Stimulated activated CD4-positive, alpha-beta T cell treated with anti-CD3 and anti-CD28 coated beads, TNF-alpha, amount 100 ng/mL, for 4 hours (primary cell): Measurements from ENCODE around the gene TTC17.

Experiments
- DNase-seq, 3 experiments: peaks; one replicate each; pipeline ENCODE4 v3.0.0-alpha.2; 2020; ENCODE audit warnings: low read depth in 3 of 3

The TTC17 gene

GRCh38 chr11:43537833-43538615 lies 179.3 kb downstream of the TTC17 start:
- DNase-seq: no peak

- DNase-seq: no peak
These were observed 183.3 kb downstream of the TTC17 start for GRCh38 chr11:43541993-43542392.

- DNase-seq: no peak
These were observed 184.3 kb downstream of the TTC17 start for GRCh38 chr11:43542750-43543712.
